Keratinocyte (primary cell): ENCODE data around the gene ARL13A. TPM values are rescaled to one million over a fixed set of nuclear protein-coding genes. Genes with fewer than 3 reads are reported as not detected.

ENCODE experiments used
- DNase-seq: peaks from one replicate; pipeline ENCODE4 v3.0.0-alpha.2; 2011; ENCODE audit warnings: low read depth, missing footprints, low spot score
- FAIRE-seq: peaks from 2 replicates; lab custom pipeline; 2011; peaks lifted over from hg19 to GRCh38; lab: Jason Lieb, UNC
- H2AFZ ChIP-seq: 2 replicates; pipeline ENCODE4 v1.6.0; 2012; ENCODE audit warnings: low read length, control low read depth, inconsistent platforms; ENCODE audit not compliant: control insufficient read depth
- H3K27ac ChIP-seq: 2 replicates; pipeline ENCODE4 v1.5.1; 2011; ENCODE audit warnings: low read length; ENCODE audit not compliant: control insufficient read depth, insufficient read depth
- H3K27me3 ChIP-seq: 3 replicates; pipeline ENCODE4 v1.6.0; 2011; ENCODE audit warnings: low read length; ENCODE audit not compliant: control insufficient read depth, insufficient read depth; ENCODE audit errors: extremely low read depth
- H3K36me3 ChIP-seq, 2 experiments: 2 replicates in 1 of 2; 3 replicates in 1 of 2; pipeline ENCODE4 v1.5.1; 2011; ENCODE audit warnings: low read length in 2 of 2, mild to moderate bottlenecking in 1 of 2; ENCODE audit not compliant: control insufficient read depth in 2 of 2, insufficient read depth in 2 of 2; ENCODE audit errors: extremely low read depth in 1 of 2
- H3K4me1 ChIP-seq: 3 replicates; pipeline ENCODE4 v1.5.1; 2011; ENCODE audit warnings: low read length; ENCODE audit not compliant: control insufficient read depth, insufficient read depth; ENCODE audit errors: extremely low read depth
- H3K4me2 ChIP-seq: 3 replicates; pipeline ENCODE4 v1.6.0; 2011; ENCODE audit warnings: low read depth, low read length; ENCODE audit not compliant: control insufficient read depth, insufficient read depth; ENCODE audit errors: extremely low read depth
- H3K4me3 ChIP-seq, 3 experiments: fragments of 200-600 bp in 1 of 3; sonication (generic) in 1 of 3; 2 replicates in 2 of 3; 3 replicates in 1 of 3; pipeline ENCODE4 v1.5.1; 2011 to 2016; ENCODE audit warnings: low read length in 3 of 3, mild to moderate bottlenecking in 3 of 3, control low read depth in 2 of 3, inconsistent platforms in 1 of 3, low read depth in 1 of 3, mixed read lengths in 1 of 3, mixed run types in 1 of 3, moderate library complexity in 1 of 3; ENCODE audit not compliant: control insufficient read depth in 2 of 3, insufficient read depth in 2 of 3; ENCODE audit errors: extremely low read depth in 1 of 3
- H3K79me2 ChIP-seq: 2 replicates; pipeline ENCODE4 v1.6.0; 2012; ENCODE audit warnings: low read length; ENCODE audit not compliant: control insufficient read depth, insufficient read depth
- H3K9ac ChIP-seq: 3 replicates; pipeline ENCODE4 v1.6.0; 2011; ENCODE audit warnings: low read length; ENCODE audit not compliant: control insufficient read depth, insufficient read depth; ENCODE audit errors: extremely low read depth
- H3K9me1 ChIP-seq: 3 replicates; pipeline ENCODE4 v1.6.0; 2011; ENCODE audit warnings: low read length; ENCODE audit not compliant: control insufficient read depth, insufficient read depth; ENCODE audit errors: extremely low read depth
- H3K9me3 ChIP-seq: 2 replicates; pipeline ENCODE4 v1.5.1; 2012; ENCODE audit warnings: low read depth, low read length; ENCODE audit not compliant: control insufficient read depth
- H4K20me1 ChIP-seq: 3 replicates; pipeline ENCODE4 v1.6.0; 2011; ENCODE audit warnings: low read length; ENCODE audit not compliant: control insufficient read depth, insufficient read depth; ENCODE audit errors: extremely low read depth
- CTCF ChIP-seq, 3 experiments: IDR thresholded peaks in 1 of 3; conservative IDR thresholded peaks in 1 of 3; optimal IDR thresholded peaks in 1 of 3; 2 replicates in 2 of 3; 3 replicates in 1 of 3; pipeline versions ENCODE3 to v1.5.1; 2011; ENCODE audit warnings: low read length in 3 of 3, mild to moderate bottlenecking in 3 of 3, moderate library complexity in 2 of 3, control low read depth in 1 of 3, inconsistent platforms in 1 of 3; ENCODE audit not compliant: insufficient read depth in 2 of 3; ENCODE audit errors: extremely low read depth in 1 of 3
- EZH2 ChIP-seq: IDR thresholded peaks from one replicate; pipeline ENCODE4 v1.6.1; 2012; ENCODE audit warnings: inconsistent platforms, mild to moderate bottlenecking, low read length, moderate library complexity
- dilution Hi-C: fragments of 300-500 bp; cut with MboI; formaldehyde crosslinking; loops from one replicate; pipeline ENCODE4 v1.7.0; 2020; ENCODE audit warnings: low sequenced_read_pairs; ENCODE audit not compliant: extremely low pct_ligation_motif_present
- polyA plus RNA-seq, 5 experiments: library from polyadenylated mRNA; depleted of rRNA in 3 of 5; stranded (reverse) in 3 of 5; stranded (forward) in 1 of 5; unstranded in 1 of 5; fragments of >200 nt; gene quantifications; 1 replicate in 1 of 5; 2 replicates in 3 of 5; 3 replicates in 1 of 5; pipeline versions ENCODE4 v1.2.1 to v1.2.3, GENCODE V29; 2011 to 2012; ENCODE audit warnings: missing spikeins in 2 of 5, low read depth in 1 of 5, low replicate concordance in 1 of 5

ARL13A gene
- polyA plus RNA-seq, 1 donor (not counting 4 experiments of a cell fraction or from before 2014, with no cell fraction given) = not detected

- no peaks in the 10 kb centered on the region for H3K9me3 ChIP-seq
- dilution Hi-C loops = no loop called here
- no peak overlapping the region for H3K4me3 ChIP-seq
- H3K36me3 ChIP-seq = no peaks in the 10 kb centered on the region
- H3K4me2 ChIP-seq = no peak overlapping the region
- no peaks in the 10 kb centered on the region for H3K9me1 ChIP-seq
- no peaks in the 10 kb centered on the region for H3K79me2 ChIP-seq
- H3K27me3 ChIP-seq = peaks cover 5% of the 10 kb centered on the region
- no peaks in the 10 kb centered on the region for H3K4me1 ChIP-seq
- H4K20me1 ChIP-seq = no peaks in the 10 kb centered on the region
- H3K9ac ChIP-seq = no peak overlapping the region
- FAIRE-seq (no peak), DNase-seq (no peak)
- H2AFZ ChIP-seq = no peak overlapping the region
- H3K27ac ChIP-seq = no peak overlapping the region
- TF ChIP-seq EZH2 (no peak), CTCF (optimal IDR thresholded peaks at IDR 0.05 in 1 of 3, IDR thresholded peaks at IDR 0.05 in 1 of 3, conservative IDR thresholded peaks at IDR 0.05 in 1 of 3; ENCODE audit: extremely low read depth in 1 of 3, insufficient read depth in 2 of 3, low read length in 3 of 3) (no peak)
Measured at GRCh38 chrX:100931218-100931924, 38.1 kb upstream of the ARL13A start.

GRCh38 chrX:100931925-100932285, 37.6 kb upstream of the ARL13A start:
- no peak overlapping the region for H2AFZ ChIP-seq
- no peaks in the 10 kb centered on the region for H3K9me3 ChIP-seq
- FAIRE-seq (no peak), DNase-seq (no peak)
- H3K4me2 ChIP-seq = no peak overlapping the region
- dilution Hi-C loops = no loop called here
- H3K27me3 ChIP-seq = peaks cover 5% of the 10 kb centered on the region
- H3K4me1 ChIP-seq = no peaks in the 10 kb centered on the region
- no peak for TF ChIP-seq EZH2
- no peak overlapping the region for H3K27ac ChIP-seq
- H3K4me3 ChIP-seq = no peak overlapping the region
- H3K79me2 ChIP-seq = no peaks in the 10 kb centered on the region
- no peaks in the 10 kb centered on the region for H4K20me1 ChIP-seq
- H3K9me1 ChIP-seq = no peaks in the 10 kb centered on the region
- no peaks in the 10 kb centered on the region for H3K36me3 ChIP-seq
- no peak overlapping the region for H3K9ac ChIP-seq

- FAIRE-seq = no peak
- no peak for DNase-seq
- Histone ChIP-seq H3K9me1 (no peaks in the 10 kb centered on the region), H3K9ac (no peak overlapping the region), H2AFZ (no peak overlapping the region), H3K9me3 (no peaks in the 10 kb centered on the region), H3K27me3 (no peaks in the 10 kb centered on the region), H3K36me3 (no peaks in the 10 kb centered on the region), H3K27ac (no peak overlapping the region), H3K4me3 (no peak overlapping the region), H3K79me2 (no peaks in the 10 kb centered on the region), H3K4me1 (no peaks in the 10 kb centered on the region), H4K20me1 (no peaks in the 10 kb centered on the region), H3K4me2 (no peak overlapping the region)
- dilution Hi-C loops = no loop called here
- TF ChIP-seq CTCF (optimal IDR thresholded peaks at IDR 0.05 in 1 of 3, IDR thresholded peaks at IDR 0.05 in 1 of 3, conservative IDR thresholded peaks at IDR 0.05 in 1 of 3; ENCODE audit: extremely low read depth in 1 of 3, insufficient read depth in 2 of 3, low read length in 3 of 3) (no peak), EZH2 (no peak)
Measured at GRCh38 chrX:100935767-100936166, 33.7 kb upstream of the ARL13A start.
